Transverse colon (tissue), 4 donors: ENCODE results near the gene TRAF2. TPM values are rescaled to one million over a fixed set of nuclear protein-coding genes. Genes with fewer than 3 reads are reported as not detected.

Experiments
- DNase-seq: peaks from one replicate; pipeline ENCODE4 v3.0.0-alpha.2; 2019
- H3K27ac ChIP-seq, 4 donors: fragments of 200-600 bp; sonication (generic); 2 replicates each; pipeline ENCODE4 v1.5.1; 2016 to 2018; ENCODE audit warnings: inconsistent platforms in 4 of 4
- H3K27me3 ChIP-seq: fragments of 200-600 bp; sonication (generic); 2 replicates; pipeline ENCODE4 v1.5.1; 2017; ENCODE audit warnings: inconsistent platforms
- H3K36me3 ChIP-seq, 4 donors: fragments of 200-600 bp; sonication (generic); 2 replicates each; pipeline ENCODE4 v1.5.1; 2017 to 2019; ENCODE audit warnings: inconsistent platforms in 4 of 4
- H3K4me1 ChIP-seq, 4 donors: fragments of 200-600 bp; sonication (generic); 2 replicates each; pipeline ENCODE4 v1.5.1; 2017 to 2020; ENCODE audit warnings: inconsistent platforms in 4 of 4
- H3K4me3 ChIP-seq, 4 donors: fragments of 200-600 bp; sonication (generic); 1 replicate in 1 of 4; 2 replicates in 3 of 4; pipeline versions ENCODE4 v1.5.1 to v1.6.1; 2017 to 2019; ENCODE audit warnings: inconsistent platforms in 4 of 4
- H3K9me3 ChIP-seq, 2 donors: fragments of 200-600 bp; sonication (generic); 2 replicates each; pipeline ENCODE4 v1.5.1; 2017 to 2019; ENCODE audit warnings: inconsistent platforms in 2 of 2
- EP300 ChIP-seq: sonication (generic); formaldehyde crosslinking; IDR thresholded peaks from one replicate; pipeline ENCODE4 v1.6.1; 2017; ENCODE audit warnings: antibody characterized with exemption, low read depth
- POLR2A ChIP-seq: fragments of 450-650 bp; IDR thresholded peaks from one replicate; pipeline ENCODE4 v1.6.1; 2016; ENCODE audit warnings: antibody characterized with exemption, mild to moderate bottlenecking, moderate library complexity
- POLR2AphosphoS5 ChIP-seq, 3 donors: sonication (generic); formaldehyde crosslinking; IDR thresholded peaks; one replicate each; pipeline ENCODE4 v1.6.1; 2016; ENCODE audit warnings: antibody characterized with exemption in 3 of 3
- WGBS, 2 donors: methylation state at CpG; one replicate each; pipeline ENCODE4 v1.1.5; 2018; ENCODE audit warnings: low coverage in 1 of 2; 5-methylcytosine and 5-hydroxymethylcytosine counted together
- in situ Hi-C, 4 donors: fragments of 200-750 bp; cut with MboI; loops; one replicate each; pipeline versions ENCODE4 v1.15.0 to v1.15.1; 2017; ENCODE audit warnings: low sequenced_read_pairs in 3 of 4, low pct_ligation_motif_present in 1 of 4, low pct_unique_long_range_greater_than_20kb in 1 of 4
- intact Hi-C: fragments of 100-400 bp; cut with DNase I; formaldehyde crosslinking; loops from one replicate; pipeline ENCODE4 v1.15.1; 2023; ENCODE audit warnings: low total_unique reads
- total RNA-seq, 4 donors: library from RNA; depleted of rRNA; stranded (reverse); fragments of >200 nt; gene quantifications; one replicate each; pipeline ENCODE4 v1.1.0, GENCODE V29; 2016
- TF ChIP-seq, protein P1 (sequence below), 5 experiments: fragments of 200-600 bp in 3 of 5; fragments of 450-650 bp in 2 of 5; sonication (generic) in 3 of 5; IDR thresholded peaks; 1 replicate in 2 of 5; 2 replicates in 3 of 5; pipeline ENCODE4 v1.5.1; 2016 to 2017; ENCODE audit warnings: antibody characterized with exemption in 5 of 5, inconsistent platforms in 3 of 5, mild to moderate bottlenecking in 2 of 5, moderate library complexity in 1 of 5

TRAF2 gene
- total RNA-seq, 4 donors from 2014 or later: 12.5 to 60.6 (median 13.8) TPM

- no peaks in the 10 kb centered on the region for H3K27me3 ChIP-seq
- intact Hi-C loops: no loop called here
- peaks cover 0 to 30% (median 12%) of the 10 kb centered on the region in 4 donors for H3K36me3 ChIP-seq
- in situ Hi-C loops: no loop called here
- no peaks in the 10 kb centered on the region for H3K4me1 ChIP-seq
- WGBS, 2 donors: 90 to 93% methylated on average over 7 to 31 of the region's 32 CpGs
- TF ChIP-seq POLR2A (no peak), EP300 (no peak), POLR2AphosphoS5 (IDR thresholded peaks at IDR 0.05) (no peak)
- TF ChIP-seq, protein P1, sequence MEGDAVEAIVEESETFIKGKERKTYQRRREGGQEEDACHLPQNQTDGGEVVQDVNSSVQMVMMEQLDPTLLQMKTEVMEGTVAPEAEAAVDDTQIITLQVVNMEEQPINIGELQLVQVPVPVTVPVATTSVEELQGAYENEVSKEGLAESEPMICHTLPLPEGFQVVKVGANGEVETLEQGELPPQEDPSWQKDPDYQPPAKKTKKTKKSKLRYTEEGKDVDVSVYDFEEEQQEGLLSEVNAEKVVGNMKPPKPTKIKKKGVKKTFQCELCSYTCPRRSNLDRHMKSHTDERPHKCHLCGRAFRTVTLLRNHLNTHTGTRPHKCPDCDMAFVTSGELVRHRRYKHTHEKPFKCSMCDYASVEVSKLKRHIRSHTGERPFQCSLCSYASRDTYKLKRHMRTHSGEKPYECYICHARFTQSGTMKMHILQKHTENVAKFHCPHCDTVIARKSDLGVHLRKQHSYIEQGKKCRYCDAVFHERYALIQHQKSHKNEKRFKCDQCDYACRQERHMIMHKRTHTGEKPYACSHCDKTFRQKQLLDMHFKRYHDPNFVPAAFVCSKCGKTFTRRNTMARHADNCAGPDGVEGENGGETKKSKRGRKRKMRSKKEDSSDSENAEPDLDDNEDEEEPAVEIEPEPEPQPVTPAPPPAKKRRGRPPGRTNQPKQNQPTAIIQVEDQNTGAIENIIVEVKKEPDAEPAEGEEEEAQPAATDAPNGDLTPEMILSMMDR (IDR thresholded peaks at IDR 0.05): no peak
- H3K9me3 ChIP-seq: no peaks in the 10 kb centered on the region
- H3K27ac ChIP-seq: no peak overlapping the region
- H3K4me3 ChIP-seq: no peak overlapping the region
- no peak for DNase-seq
Observed at GRCh38 chr9:136916330-136917184, 30.2 kb downstream of the TRAF2 start.

GRCh38 chr9:136917902-136918301 is 31.6 kb downstream of the TRAF2 start:
- Histone ChIP-seq H3K36me3 (peaks cover 0 to 30% (median 9%) of the 10 kb centered on the region in 4 donors), H3K27me3 (no peaks in the 10 kb centered on the region), H3K4me3 (no peak overlapping the region), H3K27ac (no peak overlapping the region), H3K9me3 (no peaks in the 10 kb centered on the region), H3K4me1 (no peaks in the 10 kb centered on the region)
- 91% methylated on average over 11 of the region's 11 CpGs; no CpG with 5 or more reads in 1 of the 2 donors for WGBS, 2 donors
- intact Hi-C loops (no loop called here), in situ Hi-C loops (no loop called here)
- TF ChIP-seq, protein P1 (IDR thresholded peaks at IDR 0.05): no peak
- no peak for TF ChIP-seq POLR2A
- no peak for TF ChIP-seq POLR2AphosphoS5 (IDR thresholded peaks at IDR 0.05)
- TF ChIP-seq EP300: no peak
- DNase-seq: no peak

- intact Hi-C loops (no loop called here), in situ Hi-C loops (no loop called here)
- 97 to 100% methylated on average over 3 to 11 of the region's 15 CpGs for WGBS, 2 donors
- TF ChIP-seq POLR2A: no peak
- TF ChIP-seq, protein P1 (IDR thresholded peaks at IDR 0.05): no peak
- no peak for TF ChIP-seq POLR2AphosphoS5 (IDR thresholded peaks at IDR 0.05)
- TF ChIP-seq EP300: no peak
- no peak for DNase-seq
- H3K9me3 ChIP-seq: no peaks in the 10 kb centered on the region
- H3K4me1 ChIP-seq: no peaks in the 10 kb centered on the region
- no peak overlapping the region for H3K4me3 ChIP-seq
- no peak overlapping the region for H3K27ac ChIP-seq
- H3K27me3 ChIP-seq: no peaks in the 10 kb centered on the region
- H3K36me3 ChIP-seq: peaks cover 0 to 27% (median 9%) of the 10 kb centered on the region in 4 donors
Observed at GRCh38 chr9:136920069-136920468, 33.8 kb downstream of the TRAF2 start.

- H3K27me3 ChIP-seq: no peaks in the 10 kb centered on the region
- TF ChIP-seq, protein P1 (IDR thresholded peaks at IDR 0.05): no peak
- TF ChIP-seq POLR2A (no peak), EP300 (no peak), POLR2AphosphoS5 (IDR thresholded peaks at IDR 0.05) (no peak)
- no peak overlapping the region for H3K4me3 ChIP-seq
- no peak for DNase-seq
- peaks cover 0 to 27% (median 9%) of the 10 kb centered on the region in 4 donors for H3K36me3 ChIP-seq
- no peaks in the 10 kb centered on the region for H3K4me1 ChIP-seq
- no peaks in the 10 kb centered on the region for H3K9me3 ChIP-seq
- intact Hi-C loops (no loop called here), in situ Hi-C loops (no loop called here)
- H3K27ac ChIP-seq: no peak overlapping the region
- WGBS, 2 donors: 97% methylated on average over 13 of the region's 14 CpGs; no CpG with 5 or more reads in 1 of the 2 donors
Observed at GRCh38 chr9:136920734-136921231, 34.5 kb downstream of the TRAF2 start.
